HAP-1 (cell line): ENCODE results near the gene SGMS2.

Source experiments
- DNase-seq, 2 experiments: peaks; one replicate each; pipeline ENCODE4 v3.0.0-alpha.2; 2016 to 2020; ENCODE audit warnings: low spot score in 2 of 2
- H3K27me3 ChIP-seq: fragments of 250-450 bp; sonication (Bioruptor Pico); 2 replicates; pipeline ENCODE4 v1.5.1; 2020; ENCODE audit warnings: low read depth, mild to moderate bottlenecking, moderate library complexity
- H3K36me3 ChIP-seq: fragments of 250-450 bp; sonication (Bioruptor Pico); replicated peaks from 2 replicates; pipeline ENCODE4 v1.5.1; 2020; ENCODE audit warnings: mild to moderate bottlenecking
- H3K4me1 ChIP-seq: fragments of 250-450 bp; sonication (Bioruptor Pico); 2 replicates; pipeline ENCODE4 v1.5.1; 2020; ENCODE audit warnings: mild to moderate bottlenecking
- H3K4me3 ChIP-seq: fragments of 250-450 bp; sonication (Bioruptor Pico); 2 replicates; pipeline ENCODE4 v1.5.1; 2020; ENCODE audit warnings: mild to moderate bottlenecking, moderate library complexity
- H3K9me3 ChIP-seq: fragments of 250-450 bp; sonication (Bioruptor Pico); 2 replicates; pipeline ENCODE4 v1.5.1; 2020; ENCODE audit warnings: mild to moderate bottlenecking, moderate library complexity
- in situ Hi-C: fragments of 300-500 bp; cut with MboI; formaldehyde crosslinking; loops from 3 replicates; pipeline ENCODE4 v1.14.3; 2020; ENCODE audit warnings: low sequenced_read_pairs, inconsistent platforms, mixed read lengths

The SGMS2 gene

GRCh38 chr4:107956011-107956410 is 131.3 kb downstream of the SGMS2 start:
- no peak for DNase-seq
- Histone ChIP-seq H3K9me3 (no peaks in the 10 kb centered on the region; the same call in 1 of the 2 replicates), H3K4me3 (no peak overlapping the region), H3K4me1 (no peaks in the 10 kb centered on the region), H3K27me3 (no peaks in the 10 kb centered on the region), H3K36me3 (no peaks in the 10 kb centered on the region; the same call in 1 of the 2 replicates)
- in situ Hi-C loops: no loop called here
